GM23338 (cell line): ENCODE measurements around the gene RCVRN. TPM values are rescaled to one million over a fixed set of nuclear protein-coding genes. Genes with fewer than 3 reads are reported as not detected.

ENCODE experiments used
- ATAC-seq: fragments of 200-7000 bp; cut with Tn5 transposase; 3 replicates; pipeline ENCODE4 v1.9.1; 2020
- DNase-seq: peaks from one replicate; pipeline ENCODE4 v3.0.0-alpha.2; 2015; ENCODE audit warnings: low spot score
- H2AFZ ChIP-seq: fragments of 200-600 bp; sonication (generic); 2 replicates; pipeline ENCODE4 v1.8.0; 2016; ENCODE audit warnings: antibody characterized with exemption, mild to moderate bottlenecking, moderate library complexity
- H3F3A ChIP-seq: fragments of 200-600 bp; sonication (generic); replicated peaks from 2 replicates; pipeline ENCODE4 v1.8.0; 2017; ENCODE audit warnings: antibody characterized with exemption, mixed run types, low read depth
- H3K27ac ChIP-seq: fragments of 200-600 bp; sonication (generic); 2 replicates; pipeline ENCODE4 v1.6.1; 2016; ENCODE audit warnings: low read depth
- H3K27me3 ChIP-seq: fragments of 200-600 bp; sonication (generic); 2 replicates; pipeline ENCODE4 v1.8.0; 2016; ENCODE audit warnings: mild to moderate bottlenecking, mixed run types, moderate library complexity; ENCODE audit not compliant: insufficient read depth
- H3K36me3 ChIP-seq: fragments of 200-600 bp; sonication (generic); 2 replicates; pipeline ENCODE4 v1.8.0; 2016; ENCODE audit warnings: mild to moderate bottlenecking; ENCODE audit not compliant: insufficient read depth
- H3K4me1 ChIP-seq: fragments of 200-600 bp; sonication (generic); 2 replicates; pipeline ENCODE4 v1.8.0; 2016; ENCODE audit warnings: mild to moderate bottlenecking, moderate library complexity; ENCODE audit not compliant: insufficient read depth
- H3K4me2 ChIP-seq: fragments of 200-600 bp; sonication (generic); 2 replicates; pipeline ENCODE4 v1.7.1; 2017; ENCODE audit warnings: mixed run types
- H3K4me3 ChIP-seq: fragments of 200-600 bp; sonication (generic); 2 replicates; pipeline ENCODE4 v1.6.1; 2016; ENCODE audit warnings: mixed run types
- H3K79me2 ChIP-seq: fragments of 200-600 bp; sonication (generic); replicated peaks from 2 replicates; pipeline ENCODE4 v1.8.0; 2017; ENCODE audit warnings: mild to moderate bottlenecking; ENCODE audit not compliant: insufficient read depth
- H3K9me2 ChIP-seq: fragments of 200-600 bp; sonication (generic); 2 replicates; pipeline ENCODE4 v1.8.0; 2017; ENCODE audit not compliant: insufficient read depth
- H4K20me1 ChIP-seq: fragments of 200-600 bp; sonication (generic); replicated peaks from 2 replicates; pipeline ENCODE4 v1.8.0; 2017; ENCODE audit warnings: mild to moderate bottlenecking; ENCODE audit not compliant: insufficient read depth
- H3K27ac Mint-ChIP-seq: 2 replicates; pipeline ENCODE4 v1.8.0; 2020; ENCODE audit warnings: inconsistent platforms, mild to moderate bottlenecking, moderate library complexity, mixed read lengths
- H3K27me3 Mint-ChIP-seq: 3 replicates; pipeline ENCODE4 v1.8.0; 2022; ENCODE audit warnings: low read depth, mild to moderate bottlenecking, moderate library complexity, mixed read lengths, inconsistent platforms; ENCODE audit not compliant: insufficient read depth, poor library complexity
- H3K36me3 Mint-ChIP-seq: 3 replicates; pipeline ENCODE4 v1.8.0; 2021; ENCODE audit warnings: low read depth, mild to moderate bottlenecking, inconsistent platforms, moderate library complexity, mixed read lengths
- H3K4me1 Mint-ChIP-seq: 3 replicates; pipeline ENCODE4 v1.8.0; 2020; ENCODE audit warnings: mild to moderate bottlenecking, inconsistent platforms, mixed read lengths
- H3K4me3 Mint-ChIP-seq: 3 replicates; pipeline ENCODE4 v1.8.0; 2021; ENCODE audit warnings: moderate library complexity, mild to moderate bottlenecking, inconsistent platforms, mixed read lengths
- H3K9me3 Mint-ChIP-seq: 3 replicates; pipeline ENCODE4 v1.8.0; 2020; ENCODE audit warnings: moderate library complexity, mild to moderate bottlenecking, inconsistent platforms, mixed read lengths
- CREB1 ChIP-seq: fragments of 250-450 bp; sonication (Bioruptor Pico); IDR thresholded peaks from 2 replicates; pipeline ENCODE4 v1.5.0; 2020; ENCODE audit warnings: low read depth, mild to moderate bottlenecking, moderate library complexity
- EZH2 ChIP-seq: fragments of 200-600 bp; sonication (generic); IDR thresholded peaks from one replicate; pipeline ENCODE4 v1.8.0; 2017; ENCODE audit warnings: antibody characterized with exemption, mild to moderate bottlenecking, low read depth; ENCODE audit not compliant: unreplicated experiment
- EZH2phosphoT487 ChIP-seq: fragments of 200-600 bp; sonication (generic); IDR thresholded peaks from one replicate; pipeline ENCODE4 v1.8.1; 2018; ENCODE audit warnings: antibody characterized with exemption; ENCODE audit not compliant: unreplicated experiment
- JUNB ChIP-seq: IDR thresholded peaks from one replicate; pipeline ENCODE4 v1.6.1; 2016; ENCODE audit warnings: antibody characterized with exemption; ENCODE audit not compliant: unreplicated experiment
- NANOG ChIP-seq: IDR thresholded peaks from 2 replicates; pipeline ENCODE4 v1.6.1; 2016; ENCODE audit warnings: antibody characterized with exemption, borderline replicate concordance
- POLR2AphosphoS5 ChIP-seq: IDR thresholded peaks from 2 replicates; pipeline ENCODE4 v1.6.1; 2016; ENCODE audit warnings: antibody characterized with exemption, low read depth
- ZNF114 ChIP-seq: fragments of 250-450 bp; sonication (Bioruptor Pico); IDR thresholded peaks from 2 replicates; pipeline ENCODE4 v1.5.0; 2020; ENCODE audit warnings: mild to moderate bottlenecking, moderate library complexity
- ZNF331 ChIP-seq: fragments of 250-450 bp; sonication (Bioruptor Pico); IDR thresholded peaks from 2 replicates; pipeline ENCODE4 v1.5.0; 2020; ENCODE audit warnings: low read depth, mild to moderate bottlenecking, moderate library complexity
- polyA plus RNA-seq: library from polyadenylated mRNA; unstranded; fragments of >200 nt; fragmentation: Nextera tagmentation; extraction: Ambion mirVana; gene quantifications from 2 replicates; pipeline ENCODE4 v1.2.1, GENCODE V29; 2016
- total RNA-seq: library from RNA; depleted of rRNA; stranded (reverse); fragments of >200 nt; shearing (Covaris generic); gene quantifications from 2 replicates; pipeline ENCODE4 v1.2.3, GENCODE V29; 2014
- TF ChIP-seq, protein P1 (sequence below): IDR thresholded peaks from 2 replicates; pipeline ENCODE4 v1.6.1; 2016; ENCODE audit warnings: antibody characterized with exemption
- TF ChIP-seq, protein P2 (sequence below): fragments of 250-450 bp; sonication (Bioruptor Pico); IDR thresholded peaks from 2 replicates; pipeline ENCODE4 v1.5.0; 2020; ENCODE audit warnings: mild to moderate bottlenecking, moderate library complexity
- TF ChIP-seq, protein P3 (sequence below): IDR thresholded peaks from one replicate; pipeline ENCODE4 v1.6.1; 2018; ENCODE audit warnings: antibody characterized with exemption; ENCODE audit not compliant: unreplicated experiment

Gene RCVRN
- total and polyA plus RNA-seq, 2 experiments from 2014 or later: not detected

DNA sequence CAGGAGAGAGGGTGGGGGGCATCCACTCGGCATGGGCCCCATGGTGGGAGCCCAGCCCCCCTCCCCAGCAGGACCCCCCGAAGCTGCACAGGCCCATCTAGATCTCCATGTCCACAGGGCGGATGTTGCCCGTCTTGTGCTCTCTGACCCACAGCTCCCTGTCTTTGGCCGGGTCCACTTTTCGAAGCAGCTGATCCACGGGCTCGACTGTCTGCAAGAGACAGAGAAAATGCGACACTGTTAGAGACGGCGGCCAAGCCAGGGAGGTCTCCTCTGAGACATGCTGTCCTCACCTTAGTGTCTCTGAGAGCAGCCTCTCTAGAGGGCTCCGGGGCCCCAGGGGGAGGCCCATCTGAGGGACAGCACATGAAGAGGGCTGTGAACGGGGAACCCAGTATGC, 12.1 kb upstream of the RCVRN start:
- Mint-ChIP-seq H3K36me3 (no peaks in the 10 kb centered on the region), H3K4me1 (no peaks in the 10 kb centered on the region), H3K27ac (no peak overlapping the region), H3K4me3 (no peak overlapping the region), H3K27me3 (peaks cover 10% of the 10 kb centered on the region), H3K9me3 (no peaks in the 10 kb centered on the region)
- H3K4me1 ChIP-seq: no peaks in the 10 kb centered on the region
- ATAC-seq: no peak
- no peak overlapping the region for H3K4me3 ChIP-seq
- H3F3A ChIP-seq: no peaks in the 10 kb centered on the region
- no peak overlapping the region for H2AFZ ChIP-seq
- no peaks in the 10 kb centered on the region for H3K9me2 ChIP-seq
- H3K27me3 ChIP-seq: no peaks in the 10 kb centered on the region
- no peaks in the 10 kb centered on the region for H3K36me3 ChIP-seq
- H4K20me1 ChIP-seq: no peaks in the 10 kb centered on the region
- H3K4me2 ChIP-seq: no peak overlapping the region
- TF ChIP-seq EZH2 (no peak), EZH2phosphoT487 (no peak)
- no peaks in the 10 kb centered on the region for H3K79me2 ChIP-seq
- DNase-seq: no peak
- no peak overlapping the region for H3K27ac ChIP-seq

DNA sequence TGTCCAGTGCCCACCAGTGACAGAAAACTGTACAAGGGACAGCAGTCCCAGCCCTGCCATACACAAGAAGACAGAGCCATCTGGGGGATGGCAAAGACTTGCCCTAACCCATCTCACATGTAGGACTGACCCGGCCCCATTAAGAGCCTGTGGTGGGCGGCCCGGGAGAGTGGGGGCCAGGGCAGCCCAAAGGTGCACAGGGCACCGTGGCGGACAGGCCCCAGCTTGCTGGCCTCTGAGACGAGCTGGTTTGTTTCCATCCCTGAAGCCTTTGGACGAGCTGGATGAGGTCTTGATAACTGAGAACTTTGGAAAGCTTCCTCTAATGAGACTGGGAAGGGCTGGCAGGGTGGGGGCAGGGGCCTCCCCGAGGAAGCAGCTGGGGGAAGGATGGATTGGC, 11.0 kb upstream of the RCVRN start:
- Mint-ChIP-seq H3K36me3 (no peaks in the 10 kb centered on the region), H3K27ac (no peak overlapping the region), H3K27me3 (peaks cover 15% of the 10 kb centered on the region), H3K4me1 (no peaks in the 10 kb centered on the region), H3K9me3 (no peaks in the 10 kb centered on the region), H3K4me3 (no peak overlapping the region)
- Histone ChIP-seq H3K79me2 (no peaks in the 10 kb centered on the region), H3K27ac (no peak overlapping the region), H3K4me1 (no peaks in the 10 kb centered on the region), H3K36me3 (no peaks in the 10 kb centered on the region), H2AFZ (no peak overlapping the region), H3K27me3 (no peaks in the 10 kb centered on the region), H3K4me2 (no peak overlapping the region), H3F3A (no peaks in the 10 kb centered on the region), H4K20me1 (no peaks in the 10 kb centered on the region), H3K4me3 (no peak overlapping the region), H3K9me2 (no peaks in the 10 kb centered on the region)
- ATAC-seq: no peak
- no peak for DNase-seq
- TF ChIP-seq, protein P1, sequence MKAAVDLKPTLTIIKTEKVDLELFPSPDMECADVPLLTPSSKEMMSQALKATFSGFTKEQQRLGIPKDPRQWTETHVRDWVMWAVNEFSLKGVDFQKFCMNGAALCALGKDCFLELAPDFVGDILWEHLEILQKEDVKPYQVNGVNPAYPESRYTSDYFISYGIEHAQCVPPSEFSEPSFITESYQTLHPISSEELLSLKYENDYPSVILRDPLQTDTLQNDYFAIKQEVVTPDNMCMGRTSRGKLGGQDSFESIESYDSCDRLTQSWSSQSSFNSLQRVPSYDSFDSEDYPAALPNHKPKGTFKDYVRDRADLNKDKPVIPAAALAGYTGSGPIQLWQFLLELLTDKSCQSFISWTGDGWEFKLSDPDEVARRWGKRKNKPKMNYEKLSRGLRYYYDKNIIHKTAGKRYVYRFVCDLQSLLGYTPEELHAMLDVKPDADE: no peak
- TF ChIP-seq, protein P2, sequence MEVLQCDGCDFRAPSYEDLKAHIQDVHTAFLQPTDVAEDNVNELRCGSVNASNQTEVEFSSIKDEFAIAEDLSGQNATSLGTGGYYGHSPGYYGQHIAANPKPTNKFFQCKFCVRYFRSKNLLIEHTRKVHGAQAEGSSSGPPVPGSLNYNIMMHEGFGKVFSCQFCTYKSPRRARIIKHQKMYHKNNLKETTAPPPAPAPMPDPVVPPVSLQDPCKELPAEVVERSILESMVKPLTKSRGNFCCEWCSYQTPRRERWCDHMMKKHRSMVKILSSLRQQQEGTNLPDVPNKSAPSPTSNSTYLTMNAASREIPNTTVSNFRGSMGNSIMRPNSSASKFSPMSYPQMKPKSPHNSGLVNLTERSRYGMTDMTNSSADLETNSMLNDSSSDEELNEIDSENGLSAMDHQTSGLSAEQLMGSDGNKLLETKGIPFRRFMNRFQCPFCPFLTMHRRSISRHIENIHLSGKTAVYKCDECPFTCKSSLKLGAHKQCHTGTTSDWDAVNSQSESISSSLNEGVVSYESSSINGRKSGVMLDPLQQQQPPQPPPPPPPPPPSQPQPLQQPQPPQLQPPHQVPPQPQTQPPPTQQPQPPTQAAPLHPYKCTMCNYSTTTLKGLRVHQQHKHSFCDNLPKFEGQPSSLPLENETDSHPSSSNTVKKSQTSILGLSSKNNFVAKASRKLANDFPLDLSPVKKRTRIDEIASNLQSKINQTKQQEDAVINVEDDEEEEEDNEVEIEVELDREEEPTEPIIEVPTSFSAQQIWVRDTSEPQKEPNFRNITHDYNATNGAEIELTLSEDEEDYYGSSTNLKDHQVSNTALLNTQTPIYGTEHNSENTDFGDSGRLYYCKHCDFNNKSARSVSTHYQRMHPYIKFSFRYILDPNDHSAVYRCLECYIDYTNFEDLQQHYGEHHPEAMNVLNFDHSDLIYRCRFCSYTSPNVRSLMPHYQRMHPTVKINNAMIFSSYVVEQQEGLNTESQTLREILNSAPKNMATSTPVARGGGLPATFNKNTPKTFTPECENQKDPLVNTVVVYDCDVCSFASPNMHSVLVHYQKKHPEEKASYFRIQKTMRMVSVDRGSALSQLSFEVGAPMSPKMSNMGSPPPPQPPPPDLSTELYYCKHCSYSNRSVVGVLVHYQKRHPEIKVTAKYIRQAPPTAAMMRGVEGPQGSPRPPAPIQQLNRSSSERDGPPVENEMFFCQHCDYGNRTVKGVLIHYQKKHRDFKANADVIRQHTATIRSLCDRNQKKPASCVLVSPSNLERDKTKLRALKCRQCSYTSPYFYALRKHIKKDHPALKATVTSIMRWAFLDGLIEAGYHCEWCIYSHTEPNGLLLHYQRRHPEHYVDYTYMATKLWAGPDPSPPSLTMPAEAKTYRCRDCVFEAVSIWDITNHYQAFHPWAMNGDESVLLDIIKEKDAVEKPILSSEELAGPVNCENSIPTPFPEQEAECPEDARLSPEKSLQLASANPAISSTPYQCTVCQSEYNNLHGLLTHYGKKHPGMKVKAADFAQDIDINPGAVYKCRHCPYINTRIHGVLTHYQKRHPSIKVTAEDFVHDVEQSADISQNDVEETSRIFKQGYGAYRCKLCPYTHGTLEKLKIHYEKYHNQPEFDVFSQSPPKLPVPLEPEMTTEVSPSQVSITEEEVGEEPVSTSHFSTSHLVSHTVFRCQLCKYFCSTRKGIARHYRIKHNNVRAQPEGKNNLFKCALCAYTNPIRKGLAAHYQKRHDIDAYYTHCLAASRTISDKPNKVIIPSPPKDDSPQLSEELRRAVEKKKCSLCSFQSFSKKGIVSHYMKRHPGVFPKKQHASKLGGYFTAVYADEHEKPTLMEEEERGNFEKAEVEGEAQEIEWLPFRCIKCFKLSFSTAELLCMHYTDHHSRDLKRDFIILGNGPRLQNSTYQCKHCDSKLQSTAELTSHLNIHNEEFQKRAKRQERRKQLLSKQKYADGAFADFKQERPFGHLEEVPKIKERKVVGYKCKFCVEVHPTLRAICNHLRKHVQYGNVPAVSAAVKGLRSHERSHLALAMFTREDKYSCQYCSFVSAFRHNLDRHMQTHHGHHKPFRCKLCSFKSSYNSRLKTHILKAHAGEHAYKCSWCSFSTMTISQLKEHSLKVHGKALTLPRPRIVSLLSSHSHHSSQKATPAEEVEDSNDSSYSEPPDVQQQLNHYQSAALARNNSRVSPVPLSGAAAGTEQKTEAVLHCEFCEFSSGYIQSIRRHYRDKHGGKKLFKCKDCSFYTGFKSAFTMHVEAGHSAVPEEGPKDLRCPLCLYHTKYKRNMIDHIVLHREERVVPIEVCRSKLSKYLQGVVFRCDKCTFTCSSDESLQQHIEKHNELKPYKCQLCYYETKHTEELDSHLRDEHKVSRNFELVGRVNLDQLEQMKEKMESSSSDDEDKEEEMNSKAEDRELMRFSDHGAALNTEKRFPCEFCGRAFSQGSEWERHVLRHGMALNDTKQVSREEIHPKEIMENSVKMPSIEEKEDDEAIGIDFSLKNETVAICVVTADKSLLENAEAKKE: no peak
- TF ChIP-seq CREB1: no peak
- TF ChIP-seq, protein P3, sequence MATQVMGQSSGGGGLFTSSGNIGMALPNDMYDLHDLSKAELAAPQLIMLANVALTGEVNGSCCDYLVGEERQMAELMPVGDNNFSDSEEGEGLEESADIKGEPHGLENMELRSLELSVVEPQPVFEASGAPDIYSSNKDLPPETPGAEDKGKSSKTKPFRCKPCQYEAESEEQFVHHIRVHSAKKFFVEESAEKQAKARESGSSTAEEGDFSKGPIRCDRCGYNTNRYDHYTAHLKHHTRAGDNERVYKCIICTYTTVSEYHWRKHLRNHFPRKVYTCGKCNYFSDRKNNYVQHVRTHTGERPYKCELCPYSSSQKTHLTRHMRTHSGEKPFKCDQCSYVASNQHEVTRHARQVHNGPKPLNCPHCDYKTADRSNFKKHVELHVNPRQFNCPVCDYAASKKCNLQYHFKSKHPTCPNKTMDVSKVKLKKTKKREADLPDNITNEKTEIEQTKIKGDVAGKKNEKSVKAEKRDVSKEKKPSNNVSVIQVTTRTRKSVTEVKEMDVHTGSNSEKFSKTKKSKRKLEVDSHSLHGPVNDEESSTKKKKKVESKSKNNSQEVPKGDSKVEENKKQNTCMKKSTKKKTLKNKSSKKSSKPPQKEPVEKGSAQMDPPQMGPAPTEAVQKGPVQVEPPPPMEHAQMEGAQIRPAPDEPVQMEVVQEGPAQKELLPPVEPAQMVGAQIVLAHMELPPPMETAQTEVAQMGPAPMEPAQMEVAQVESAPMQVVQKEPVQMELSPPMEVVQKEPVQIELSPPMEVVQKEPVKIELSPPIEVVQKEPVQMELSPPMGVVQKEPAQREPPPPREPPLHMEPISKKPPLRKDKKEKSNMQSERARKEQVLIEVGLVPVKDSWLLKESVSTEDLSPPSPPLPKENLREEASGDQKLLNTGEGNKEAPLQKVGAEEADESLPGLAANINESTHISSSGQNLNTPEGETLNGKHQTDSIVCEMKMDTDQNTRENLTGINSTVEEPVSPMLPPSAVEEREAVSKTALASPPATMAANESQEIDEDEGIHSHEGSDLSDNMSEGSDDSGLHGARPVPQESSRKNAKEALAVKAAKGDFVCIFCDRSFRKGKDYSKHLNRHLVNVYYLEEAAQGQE: no peak
- no peak for TF ChIP-seq EZH2
- TF ChIP-seq ZNF114 (CRISPR knock-in tag): no peak
- no peak for TF ChIP-seq ZNF331 (CRISPR knock-in tag)
- no peak for TF ChIP-seq NANOG
- TF ChIP-seq POLR2AphosphoS5: no peak
- no peak for TF ChIP-seq EZH2phosphoT487
- no peak for TF ChIP-seq JUNB
